NCI-H748 (cell line): ENCODE measurements around the gene ZNF846.
A peak's percentile ranks its signal among the peaks of the same experiment; 100 is the strongest.
"Not testable (repeated sequence)": the region's sequence is repeated elsewhere in the genome, so short reads cannot be mapped to it uniquely, and the experiment has no call there.

Experiments
- DNase-seq: peaks from one replicate; lab custom pipeline; 2025; ENCODE audit not compliant: unreplicated experiment; lab: John Stamatoyannopoulos, UW

The ZNF846 gene

GRCh38 chr19:9785367-9786331, 17.1 kb upstream of the ZNF846 start:
- DNase-seq: peak; percentile 96

- DNase-seq: not testable (repeated sequence)
These were observed 15.6 kb upstream of the ZNF846 start for GRCh38 chr19:9784163-9784496.

GRCh38 chr19:9782338-9782737, 13.8 kb upstream of the ZNF846 start:
- DNase-seq: no peak

- no peak for DNase-seq
These were observed 10.7 kb downstream of the ZNF846 start for GRCh38 chr19:9757544-9758501.

- DNase-seq: no peak
These were observed 15.7 kb downstream of the ZNF846 start for GRCh38 chr19:9752701-9753443.

GRCh38 chr19:9751446-9751845, 17.1 kb downstream of the ZNF846 start:
- DNase-seq: no peak

- no peak for DNase-seq
These were observed 26.9 kb downstream of the ZNF846 start for GRCh38 chr19:9741476-9742171.

GRCh38 chr19:9735986-9736385, 32.6 kb downstream of the ZNF846 start:
- no peak for DNase-seq

- not testable (repeated sequence) for DNase-seq
These were observed 38.5 kb downstream of the ZNF846 start for GRCh38 chr19:9730056-9730455.

- DNase-seq: no peak
These were observed 39.4 kb downstream of the ZNF846 start for GRCh38 chr19:9729162-9729561.

GRCh38 chr19:9727644-9728043, 40.9 kb downstream of the ZNF846 start:
- no peak for DNase-seq

- not testable (repeated sequence) for DNase-seq
These were observed 42.9 kb downstream of the ZNF846 start for GRCh38 chr19:9725508-9726201.

GRCh38 chr19:9724157-9724556, 44.4 kb downstream of the ZNF846 start:
- DNase-seq: no peak

GRCh38 chr19:9721861-9722260, 46.7 kb downstream of the ZNF846 start:
- peak; percentile 27 for DNase-seq

GRCh38 chr19:9720541-9720940, 48.0 kb downstream of the ZNF846 start:
- DNase-seq: no peak

- no peak for DNase-seq
These were observed 56.7 kb downstream of the ZNF846 start for GRCh38 chr19:9711815-9712214.

GRCh38 chr19:9709305-9709704, 59.2 kb downstream of the ZNF846 start:
- DNase-seq: no peak

- no peak for DNase-seq
These were observed 62.7 kb downstream of the ZNF846 start for GRCh38 chr19:9705836-9706235.

- DNase-seq: no peak
These were observed 66.4 kb downstream of the ZNF846 start for GRCh38 chr19:9702186-9702585.
